H1 (cell line): Measurements from ENCODE around the gene CCDC9B. TPM values are rescaled to one million over a fixed set of nuclear protein-coding genes. Genes with fewer than 3 reads are reported as not detected.

Source experiments
- CTCF ChIA-PET: fragments of 300-600 bp; sonication (Branson Sonifier 250); formaldehyde crosslinking; loops from one replicate; lab custom pipeline; 2021; ENCODE audit not compliant: partially characterized antibody; lab: Charles Lee
- POLR2A ChIA-PET: fragments of 300-600 bp; sonication (Branson Sonifier 250); formaldehyde crosslinking; loops from one replicate; lab custom pipeline; 2021; ENCODE audit warnings: inconsistent platforms; ENCODE audit not compliant: partially characterized antibody; lab: Charles Lee
- DNase-seq, 2 experiments: peaks; one replicate each; pipeline versions ENCODE4 v3.0.0 to v3.0.0-alpha.2; 2010 to 2022; ENCODE audit warnings: low spot score in 2 of 2, low read depth in 1 of 2, mixed read lengths in 1 of 2
- FAIRE-seq: peaks from 2 replicates; lab custom pipeline; 2011; peaks lifted over from hg19 to GRCh38; lab: Jason Lieb, UNC
- H2AFZ ChIP-seq: 2 replicates; pipeline ENCODE4 v1.8.1; 2012; ENCODE audit warnings: low read length, inconsistent platforms
- H2AK5ac ChIP-seq: 2 replicates; pipeline ENCODE4 v1.6.1; 2013; ENCODE audit warnings: low read depth, low read length
- H2BK120ac ChIP-seq: replicated peaks from 2 replicates; pipeline ENCODE3; 2013; ENCODE audit warnings: low read depth, low read length, inconsistent platforms
- H2BK12ac ChIP-seq: 2 replicates; pipeline ENCODE4 v1.6.1; 2013; ENCODE audit warnings: low read depth, low read length
- H2BK15ac ChIP-seq: 2 replicates; pipeline ENCODE4 v1.6.1; 2013; ENCODE audit warnings: low read length
- H2BK20ac ChIP-seq: 2 replicates; pipeline ENCODE4 v1.6.1; 2013; ENCODE audit warnings: low read length
- H2BK5ac ChIP-seq: 2 replicates; pipeline ENCODE4 v1.6.1; 2013; ENCODE audit warnings: low read depth, low read length
- H3K14ac ChIP-seq: 2 replicates; pipeline ENCODE4 v1.6.1; 2013; ENCODE audit warnings: inconsistent platforms; ENCODE audit not compliant: insufficient read length
- H3K18ac ChIP-seq: 2 replicates; pipeline ENCODE4 v1.6.1; 2013; ENCODE audit warnings: low read length; ENCODE audit errors: extremely low read depth
- H3K23ac ChIP-seq: 2 replicates; pipeline ENCODE4 v1.6.1; 2013; ENCODE audit warnings: inconsistent platforms; ENCODE audit not compliant: insufficient read length
- H3K23me2 ChIP-seq: 2 replicates; pipeline ENCODE4 v1.6.1; 2013; ENCODE audit warnings: low read depth, low read length
- H3K27ac ChIP-seq: 2 replicates; pipeline ENCODE4 v1.6.1; 2011; ENCODE audit warnings: low read depth, low read length, inconsistent platforms
- H3K27me3 ChIP-seq, 4 experiments: replicated peaks in 1 of 4; 1 replicate in 1 of 4; 2 replicates in 3 of 4; pipeline versions ENCODE4 v1.6.1 to v1.8.1; 2011 to 2013; ENCODE audit warnings: low read length in 3 of 4, mild to moderate bottlenecking in 3 of 4, inconsistent platforms in 2 of 4, mixed read lengths in 2 of 4, moderate library complexity in 1 of 4; ENCODE audit not compliant: control insufficient read depth in 3 of 4, insufficient read depth in 3 of 4; ENCODE audit errors: extremely low read depth in 1 of 4
- H3K36me3 ChIP-seq, 4 experiments: 2 replicates each; pipeline versions ENCODE4 v1.6.1 to v1.8.1; 2011 to 2013; ENCODE audit warnings: mild to moderate bottlenecking in 4 of 4, low read length in 3 of 4, moderate library complexity in 2 of 4, control low read depth in 1 of 4, inconsistent platforms in 1 of 4; ENCODE audit not compliant: insufficient read depth in 4 of 4, control insufficient read depth in 2 of 4
- H3K4ac ChIP-seq: replicated peaks from 2 replicates; pipeline ENCODE3; 2013; ENCODE audit warnings: low read length, low read depth, mixed read lengths, inconsistent platforms; ENCODE audit not compliant: insufficient read length
- H3K4me1 ChIP-seq, 4 experiments: replicated peaks in 1 of 4; 1 replicate in 1 of 4; 2 replicates in 3 of 4; pipeline versions ENCODE4 v1.6.1 to v1.8.1; 2011 to 2013; ENCODE audit warnings: low read length in 3 of 4, inconsistent platforms in 2 of 4, mixed read lengths in 1 of 4; ENCODE audit not compliant: insufficient read depth in 4 of 4, control insufficient read depth in 3 of 4
- H3K4me2 ChIP-seq, 2 experiments: 2 replicates each; pipeline versions ENCODE4 v1.6.1 to v1.8.1; 2011 to 2013; ENCODE audit warnings: low read depth in 2 of 2, low read length in 2 of 2, control low read depth in 1 of 2, inconsistent platforms in 1 of 2, mild to moderate bottlenecking in 1 of 2; ENCODE audit not compliant: insufficient read depth in 1 of 2
- H3K4me3 ChIP-seq, 4 experiments: fragments of 200-600, 300-600 bp in 1 of 4; sonication (generic), shearing (Covaris generic), sonication (Bioruptor Twin) in 1 of 4; 2 replicates each; pipeline versions ENCODE4 v1.5.1 to v1.8.1; 2011 to 2016; ENCODE audit warnings: low read length in 4 of 4, low read depth in 3 of 4, control low read depth in 2 of 4, inconsistent platforms in 2 of 4, mild to moderate bottlenecking in 2 of 4, mixed read lengths in 1 of 4, moderate library complexity in 1 of 4; ENCODE audit not compliant: insufficient read depth in 2 of 4; ENCODE audit errors: extremely low read depth in 1 of 4
- H3K56ac ChIP-seq: replicated peaks from 2 replicates; pipeline ENCODE3; 2013; ENCODE audit warnings: low read depth, mild to moderate bottlenecking, mixed read lengths, low read length, inconsistent platforms; ENCODE audit not compliant: insufficient read length
- H3K79me1 ChIP-seq: 2 replicates; pipeline ENCODE4 v1.6.1; 2013; ENCODE audit warnings: low read depth, low read length, control low read depth
- H3K79me2 ChIP-seq, 2 experiments: 2 replicates each; pipeline versions ENCODE4 v1.6.1 to v1.8.1; 2012 to 2013; ENCODE audit warnings: low read length in 2 of 2, mild to moderate bottlenecking in 2 of 2, inconsistent platforms in 1 of 2; ENCODE audit not compliant: insufficient read depth in 2 of 2, control insufficient read depth in 1 of 2
- H3K9ac ChIP-seq, 4 experiments: replicated peaks in 1 of 4; 1 replicate in 1 of 4; 2 replicates in 3 of 4; pipeline versions ENCODE4 v1.6.1 to v1.8.1; 2011 to 2013; ENCODE audit warnings: low read depth in 3 of 4, low read length in 3 of 4, control low read depth in 2 of 4, mild to moderate bottlenecking in 2 of 4, moderate library complexity in 2 of 4, inconsistent platforms in 1 of 4; ENCODE audit errors: extremely low read depth in 1 of 4
- H3K9me3 ChIP-seq, 2 experiments: 2 replicates each; pipeline versions ENCODE4 v1.6.1 to v1.8.1; 2012 to 2013; ENCODE audit warnings: mild to moderate bottlenecking in 2 of 2, moderate library complexity in 2 of 2, control low read depth in 1 of 2, inconsistent platforms in 1 of 2, low read depth in 1 of 2, low read length in 1 of 2, mixed read lengths in 1 of 2; ENCODE audit not compliant: insufficient read depth in 2 of 2
- H4K20me1 ChIP-seq, 2 experiments: replicated peaks in 1 of 2; 2 replicates each; pipeline versions ENCODE3 to v1.8.1; 2011 to 2013; ENCODE audit warnings: inconsistent platforms in 2 of 2, low read length in 2 of 2, mild to moderate bottlenecking in 1 of 2; ENCODE audit not compliant: insufficient read depth in 2 of 2, control insufficient read depth in 1 of 2
- H4K5ac ChIP-seq: 2 replicates; pipeline ENCODE4 v1.6.1; 2013; ENCODE audit warnings: low read length, low read depth, mixed read lengths, inconsistent platforms; ENCODE audit not compliant: insufficient read length
- H4K8ac ChIP-seq: 2 replicates; pipeline ENCODE4 v1.8.0; 2013; ENCODE audit warnings: mild to moderate bottlenecking, moderate library complexity, low read length, inconsistent platforms; ENCODE audit not compliant: insufficient read depth; ENCODE audit errors: extremely low read depth
- H4K91ac ChIP-seq: replicated peaks from 2 replicates; pipeline ENCODE3; 2013; ENCODE audit warnings: low read length, mixed read lengths, inconsistent platforms; ENCODE audit not compliant: insufficient read length
- WGBS, 2 experiments: shearing (Covaris generic) in 1 of 2; methylation state at CpG; one replicate each; pipeline versions ENCODE4 v1.1.6 to v1.1.7; 2013 to 2015; ENCODE audit warnings: low lambda C conversion rate in 2 of 2, mixed read lengths in 2 of 2, inconsistent platforms in 1 of 2, low coverage in 1 of 2, missing lambda C conversion rate in 1 of 2; ENCODE audit not compliant: insufficient replicate concordance in 2 of 2, insufficient coverage in 1 of 2, insufficient read length in 1 of 2; ENCODE audit errors: extremely low coverage in 1 of 2, missing lambda C conversion rate in 1 of 2; 5-methylcytosine and 5-hydroxymethylcytosine counted together
- polyA plus RNA-seq, 7 experiments: library from polyadenylated mRNA; depleted of rRNA in 3 of 7; stranded (reverse) in 5 of 7; unstranded in 2 of 7; fragments of >200 nt in 5 of 7; fragments of 200-250 nt in 2 of 7; gene quantifications; 1 replicate in 5 of 7; 2 replicates in 1 of 7; 4 replicates in 1 of 7; pipeline versions ENCODE4 v1.2.1 to v1.2.3, GENCODE V29; 2011 to 2013; ENCODE audit warnings: missing spikeins in 2 of 7, mixed read lengths in 2 of 7
- total RNA-seq: library from RNA; stranded (reverse); fragmentation: NEBNext Ultra II Directional; extraction: Animal tissue kit (Norgen Biotek cat#: 25700); gene quantifications from 2 replicates; pipeline ENCODE4 v1.2.1, GENCODE V29; 2021

CCDC9B gene
- total and polyA plus RNA-seq, 2 of the 8 experiments (the other 6 are each of a cell fraction or from before 2014, with no cell fraction given) = 0.45 to 0.78 TPM

GRCh38 chr15:40295877-40296560, 44.7 kb downstream of the CCDC9B start:
- H4K20me1 ChIP-seq = peaks cover 0 to 1% of the 10 kb centered on the region in 2 experiments
- H3K23ac ChIP-seq = no peak overlapping the region
- 84% methylated on average over 12 of the region's 12 CpGs; no CpG with 5 or more reads in 1 of the 2 experiments for WGBS, 2 experiments
- no peak overlapping the region for H4K91ac ChIP-seq
- no peak overlapping the region for H2BK5ac ChIP-seq
- H3K4me2 ChIP-seq = no peak overlapping the region
- H3K23me2 ChIP-seq = peaks cover under 1% of the 10 kb centered on the region; the same call in 1 of the 2 replicates
- no peak overlapping the region for H2AK5ac ChIP-seq
- H3K9ac ChIP-seq = no peak overlapping the region
- 0 out of 2 replicates have a peak overlapping the region, but pooled peaks have one; percentile 29 for H2BK15ac ChIP-seq
- 0 out of 2 replicates have a peak overlapping the region, but pooled peaks have one; percentile 32 for H2BK20ac ChIP-seq
- H3K27me3 ChIP-seq = peaks cover 8 to 29% (median 19%) of the 10 kb centered on the region in 4 experiments; a peak in 6 of 7 replicates
- no peaks in the 10 kb centered on the region for H3K79me2 ChIP-seq
- ChIA-PET CTCF (interaction anchor here (1.0 to 16.2 kb wide), 6 partner anchors 10 to 214 kb away, joined by 3 to 518 read pairs (median 106); partner anchors contain the start of genes ANKRD63, CCDC9B, INAFM2 and PLCB2), POLR2A (interaction anchor here (0.7 to 1.6 kb wide), 5 partner anchors 10 to 56 kb away, joined by 3 to 5 read pairs (median 3); partner anchors contain the start of gene ANKRD63)
- no peaks in the 10 kb centered on the region for H3K79me1 ChIP-seq
- no peak overlapping the region for H2AFZ ChIP-seq
- no peak for FAIRE-seq
- no peak overlapping the region for H3K27ac ChIP-seq
- no peak overlapping the region for H3K14ac ChIP-seq
- H3K56ac ChIP-seq = no peak overlapping the region
- H4K8ac ChIP-seq = no peak overlapping the region; the same call in 1 of the 2 replicates
- H3K4me3 ChIP-seq = no peak overlapping the region
- 0 out of 4 replicates have a peak, but pooled peaks cover 0 to 3% of the 10 kb centered on the region in 2 experiments for H3K9me3 ChIP-seq
- no peak overlapping the region for H2BK120ac ChIP-seq
- DNase-seq = no peak
- H3K36me3 ChIP-seq = no peaks in the 10 kb centered on the region
- H2BK12ac ChIP-seq = peak overlapping the region; percentile 63; the same call in 1 of the 2 replicates
- H4K5ac ChIP-seq = no peak overlapping the region
- no peak overlapping the region for H3K4ac ChIP-seq
- H3K18ac ChIP-seq = no peak overlapping the region
- H3K4me1 ChIP-seq = peaks cover 0 to 13% (median 7%) of the 10 kb centered on the region in 4 experiments; a peak in 4 of 7 replicates
